OCI-LY3 (cell line): ENCODE results near the gene COL9A1.

Source experiments
- H2AFZ ChIP-seq: fragments of 200-600, 300-600 bp; shearing (Covaris generic); 2 replicates; pipeline ENCODE4 v1.6.0; 2014; ENCODE audit warnings: antibody characterized with exemption, low read depth, low read length
- H3K27ac ChIP-seq: fragments of 200-600, 300-600 bp; sonication (generic); 2 replicates; pipeline ENCODE4 v1.5.1; 2014; ENCODE audit warnings: mild to moderate bottlenecking, low read length, moderate library complexity, mixed read lengths
- H3K27me3 ChIP-seq: fragments of 200-600, 300-600 bp; sonication (generic); 2 replicates; pipeline ENCODE4 v1.6.1; 2014; ENCODE audit warnings: low read depth, low read length, mixed read lengths
- H3K36me3 ChIP-seq: fragments of 200-600, 300-600 bp; sonication (generic); replicated peaks from 2 replicates; pipeline ENCODE3; 2014; ENCODE audit warnings: low read depth, low read length, mixed read lengths
- H3K4me1 ChIP-seq: fragments of 300-600, 200-600 bp; sonication (generic); 2 replicates; pipeline ENCODE4 v1.6.1; 2014; ENCODE audit warnings: low read length, mixed read lengths
- H3K4me2 ChIP-seq: fragments of 200-600, 300-600 bp; sonication (generic); 2 replicates; pipeline ENCODE4 v1.6.1; 2014; ENCODE audit warnings: low read length, mixed read lengths
- H3K4me3 ChIP-seq: fragments of 300-600, 200-600 bp; sonication (generic); 2 replicates; pipeline ENCODE4 v1.5.1; 2014; ENCODE audit warnings: antibody characterized with exemption, mild to moderate bottlenecking, low read length, moderate library complexity
- H3K79me2 ChIP-seq: fragments of 300-600, 200-600 bp; shearing (Covaris generic); 2 replicates; pipeline ENCODE4 v1.6.1; 2014; ENCODE audit warnings: mild to moderate bottlenecking, low read length, mixed read lengths
- H3K9ac ChIP-seq: fragments of 300-600, 200-600 bp; shearing (Covaris generic); 2 replicates; pipeline ENCODE4 v1.6.0; 2014; ENCODE audit warnings: mild to moderate bottlenecking, low read length, moderate library complexity
- H3K9me3 ChIP-seq: fragments of 200-600, 300-600 bp; shearing (Covaris generic); 2 replicates; pipeline ENCODE4 v1.6.1; 2014; ENCODE audit warnings: low read length, mixed read lengths; ENCODE audit not compliant: insufficient read depth
- H4K20me1 ChIP-seq: fragments of 200-600, 300-600 bp; sonication (generic); 2 replicates; pipeline ENCODE4 v1.6.1; 2016; ENCODE audit warnings: low read length, mixed read lengths; ENCODE audit not compliant: insufficient read depth
- CTCF ChIP-seq: fragments of 200-600, 300-600 bp; sonication (generic); IDR thresholded peaks from 2 replicates; pipeline ENCODE4 v1.5.1; 2014; ENCODE audit warnings: antibody characterized with exemption, low read length, low read depth
- EZH2phosphoT487 ChIP-seq: fragments of 200-600 bp; shearing (Covaris generic); IDR thresholded peaks from 2 replicates; pipeline ENCODE4 v1.6.1; 2018; ENCODE audit warnings: antibody characterized with exemption, mixed run types, low read depth

The COL9A1 gene

GRCh38 chr6:70274338-70274737 lies 28.5 kb downstream of the COL9A1 start:
- H3K4me1 ChIP-seq: peaks cover 5% of the 10 kb centered on the region
- no peak overlapping the region for H2AFZ ChIP-seq

GRCh38 chr6:70272071-70272470 lies 30.8 kb downstream of the COL9A1 start:
- TF ChIP-seq EZH2phosphoT487: no peak
- no peak for TF ChIP-seq CTCF
- H4K20me1 ChIP-seq: no peaks in the 10 kb centered on the region
- no peak overlapping the region for H3K4me2 ChIP-seq
- no peak overlapping the region for H3K27ac ChIP-seq
- peaks cover 5% of the 10 kb centered on the region for H3K4me1 ChIP-seq
- no peaks in the 10 kb centered on the region for H3K79me2 ChIP-seq
- H3K4me3 ChIP-seq: no peak overlapping the region
- no peak overlapping the region for H2AFZ ChIP-seq
- H3K9me3 ChIP-seq: no peaks in the 10 kb centered on the region
- H3K27me3 ChIP-seq: no peaks in the 10 kb centered on the region
- no peak overlapping the region for H3K9ac ChIP-seq
- H3K36me3 ChIP-seq: no peaks in the 10 kb centered on the region

More at GRCh38 chr6:70274338-70274737, 28.5 kb downstream of the COL9A1 start:
- Histone ChIP-seq H3K9me3 (no peaks in the 10 kb centered on the region), H4K20me1 (no peaks in the 10 kb centered on the region), H3K9ac (no peak overlapping the region), H3K27me3 (no peaks in the 10 kb centered on the region), H3K36me3 (no peaks in the 10 kb centered on the region), H3K27ac (no peak overlapping the region), H3K4me3 (no peak overlapping the region), H3K4me2 (no peak overlapping the region), H3K79me2 (no peaks in the 10 kb centered on the region)
- no peak for TF ChIP-seq EZH2phosphoT487
- no peak for TF ChIP-seq CTCF

GRCh38 chr6:70270287-70271005 lies 32.4 kb downstream of the COL9A1 start:
- Histone ChIP-seq H3K27me3 (no peaks in the 10 kb centered on the region), H3K79me2 (no peaks in the 10 kb centered on the region), H3K9me3 (no peaks in the 10 kb centered on the region), H3K4me1 (peaks cover 5% of the 10 kb centered on the region), H4K20me1 (no peaks in the 10 kb centered on the region), H2AFZ (no peak overlapping the region), H3K9ac (no peak overlapping the region), H3K36me3 (no peaks in the 10 kb centered on the region), H3K27ac (no peak overlapping the region), H3K4me2 (no peak overlapping the region), H3K4me3 (no peak overlapping the region)
- TF ChIP-seq EZH2phosphoT487 (no peak), CTCF (no peak)

- Histone ChIP-seq H3K79me2 (no peaks in the 10 kb centered on the region), H2AFZ (no peak overlapping the region), H3K27me3 (no peaks in the 10 kb centered on the region), H3K36me3 (no peaks in the 10 kb centered on the region), H3K4me1 (peaks cover 5% of the 10 kb centered on the region), H3K9me3 (no peaks in the 10 kb centered on the region), H3K4me3 (no peak overlapping the region), H3K27ac (no peak overlapping the region), H3K4me2 (no peak overlapping the region), H3K9ac (no peak overlapping the region), H4K20me1 (no peaks in the 10 kb centered on the region)
- TF ChIP-seq CTCF: no peak
- TF ChIP-seq EZH2phosphoT487: no peak
Observed at GRCh38 chr6:70266142-70266541, 36.7 kb downstream of the COL9A1 start.
